HEK293T (cell line): ENCODE data around the gene RAB3B.

Experiments used
- ARNT ChIP-seq: fragments of 450-650 bp; IDR thresholded peaks from 2 replicates; pipeline ENCODE4 v1.6.1; 2017; ENCODE audit warnings: mild to moderate bottlenecking
- BHLHE40 ChIP-seq: fragments of 450-650 bp; IDR thresholded peaks from 2 replicates; pipeline ENCODE4 v1.6.1; 2016; ENCODE audit warnings: mild to moderate bottlenecking, moderate library complexity, borderline replicate concordance
- ELF4 ChIP-seq: fragments of 450-650 bp; IDR thresholded peaks from 2 replicates; pipeline ENCODE4 v1.6.1; 2017; ENCODE audit warnings: antibody characterized with exemption
- FOXA1 ChIP-seq: fragments of 450-650 bp; IDR thresholded peaks from 2 replicates; pipeline ENCODE4 v1.6.1; 2016; ENCODE audit warnings: mild to moderate bottlenecking
- FOXK2 ChIP-seq: fragments of 450-650 bp; IDR thresholded peaks from 2 replicates; pipeline ENCODE4 v1.6.1; 2016; ENCODE audit warnings: mild to moderate bottlenecking
- FOXM1 ChIP-seq: fragments of 450-650 bp; IDR thresholded peaks from 2 replicates; pipeline ENCODE4 v1.6.1; 2017; ENCODE audit warnings: mild to moderate bottlenecking, borderline replicate concordance
- LEF1 ChIP-seq: fragments of 450-650 bp; IDR thresholded peaks from 2 replicates; pipeline ENCODE4 v1.6.1; 2017; ENCODE audit warnings: mild to moderate bottlenecking, borderline replicate concordance
- NFRKB ChIP-seq: fragments of 450-650 bp; IDR thresholded peaks from 2 replicates; pipeline ENCODE4 v1.6.1; 2016; ENCODE audit warnings: mild to moderate bottlenecking, moderate library complexity
- PKNOX1 ChIP-seq: fragments of 450-650 bp; IDR thresholded peaks from 2 replicates; pipeline ENCODE4 v1.6.1; 2016
- SP1 ChIP-seq: fragments of 450-650 bp; IDR thresholded peaks from 2 replicates; pipeline ENCODE4 v1.6.1; 2017
- SUZ12 ChIP-seq: fragments of 450-650 bp; IDR thresholded peaks from 2 replicates; pipeline ENCODE4 v1.6.1; 2016; ENCODE audit warnings: mild to moderate bottlenecking
- TARDBP ChIP-seq: fragments of 450-650 bp; IDR thresholded peaks from 2 replicates; pipeline ENCODE4 v1.6.1; 2016
- ZNF384 ChIP-seq: fragments of 450-650 bp; IDR thresholded peaks from 2 replicates; pipeline ENCODE4 v1.6.1; 2016

GRCh38 chr1:51863384-51863783, 127.1 kb downstream of the RAB3B start:
- TF ChIP-seq NFRKB (no peak), LEF1 (no peak), FOXM1 (no peak), SUZ12 (no peak), TARDBP (no peak), FOXK2 (no peak), ZNF384 (no peak), SP1 (no peak), BHLHE40 (no peak), ARNT (no peak), ELF4 (no peak), PKNOX1 (no peak), FOXA1 (no peak)
